KMS-11 (cell line): ENCODE measurements around the gene PICALM.

Experiments
- H2AFZ ChIP-seq: fragments of 200-600 bp; sonication (generic); 2 replicates; pipeline ENCODE4 v1.6.1; 2016; ENCODE audit warnings: antibody characterized with exemption, mixed run types, low read depth
- H3K27ac ChIP-seq: fragments of 200-600 bp; sonication (generic); 2 replicates; pipeline ENCODE4 v1.6.1; 2016; ENCODE audit warnings: mild to moderate bottlenecking, mixed run types
- H3K27me3 ChIP-seq: fragments of 200-600 bp; sonication (generic); 2 replicates; pipeline ENCODE4 v1.6.1; 2017; ENCODE audit warnings: mild to moderate bottlenecking, low read depth, mixed run types, moderate library complexity; ENCODE audit not compliant: insufficient read depth
- H3K36me3 ChIP-seq: fragments of 200-600 bp; sonication (generic); 2 replicates; pipeline ENCODE4 v1.6.1; 2017; ENCODE audit warnings: mild to moderate bottlenecking, mixed run types; ENCODE audit not compliant: insufficient read depth
- H3K4me1 ChIP-seq: fragments of 200-600 bp; sonication (generic); 2 replicates; pipeline ENCODE4 v1.6.1; 2016; ENCODE audit warnings: mild to moderate bottlenecking, low read depth, mixed run types; ENCODE audit not compliant: poor library complexity, severe bottlenecking
- H3K4me2 ChIP-seq: fragments of 200-600 bp; sonication (generic); 2 replicates; pipeline ENCODE4 v1.7.0; 2016; ENCODE audit warnings: mild to moderate bottlenecking, mixed run types
- H3K4me3 ChIP-seq: fragments of 200-600 bp; sonication (generic); IDR thresholded peaks from 2 replicates; pipeline ENCODE4 v1.6.1; 2017; ENCODE audit warnings: low read depth, low read length, mixed read lengths; ENCODE audit not compliant: insufficient read depth
- H3K79me2 ChIP-seq: fragments of 200-600 bp; sonication (generic); 2 replicates; pipeline ENCODE4 v1.6.1; 2016; ENCODE audit warnings: low read depth, mixed run types; ENCODE audit not compliant: insufficient read depth
- H3K9ac ChIP-seq: fragments of 200-600 bp; sonication (generic); 2 replicates; pipeline ENCODE4 v1.6.1; 2016; ENCODE audit warnings: mild to moderate bottlenecking, mixed run types
- H4K20me1 ChIP-seq: fragments of 200-600 bp; sonication (generic); 2 replicates; pipeline ENCODE4 v1.6.1; 2016; ENCODE audit warnings: mild to moderate bottlenecking, mixed run types; ENCODE audit not compliant: insufficient read depth
- CTCF ChIP-seq: fragments of 200-600 bp; sonication (generic); conservative IDR thresholded peaks from 2 replicates; pipeline ENCODE4 v1.6.1; 2017; ENCODE audit warnings: low read depth, mild to moderate bottlenecking, antibody characterized with exemption, low read length, moderate library complexity, mixed read lengths

Gene PICALM

GRCh38 chr11:85951049-85951405 lies 117.9 kb downstream of the PICALM start:
- H2AFZ ChIP-seq = no peak overlapping the region
- no peak overlapping the region for H3K27ac ChIP-seq
- no peak overlapping the region for H3K9ac ChIP-seq
- H3K79me2 ChIP-seq = no peaks in the 10 kb centered on the region
- peaks cover 50% of the 10 kb centered on the region for H3K4me1 ChIP-seq
- no peak for TF ChIP-seq CTCF
- no peak overlapping the region for H3K4me2 ChIP-seq
- no peak overlapping the region for H3K4me3 ChIP-seq
- H4K20me1 ChIP-seq = no peaks in the 10 kb centered on the region
- H3K36me3 ChIP-seq = no peaks in the 10 kb centered on the region
- H3K27me3 ChIP-seq = no peaks in the 10 kb centered on the region

GRCh38 chr11:85950317-85951048 lies 118.4 kb downstream of the PICALM start:
- Histone ChIP-seq H3K4me3 (no peak overlapping the region), H3K36me3 (no peaks in the 10 kb centered on the region), H3K4me1 (peaks cover 55% of the 10 kb centered on the region), H3K4me2 (peak overlapping the region; percentile 37; the same call in 1 of the 2 replicates), H3K79me2 (no peaks in the 10 kb centered on the region), H3K27me3 (no peaks in the 10 kb centered on the region), H3K9ac (no peak overlapping the region), H3K27ac (no peak overlapping the region), H2AFZ (no peak overlapping the region), H4K20me1 (no peaks in the 10 kb centered on the region)
- no peak for TF ChIP-seq CTCF

- H3K79me2 ChIP-seq = no peaks in the 10 kb centered on the region
- H3K9ac ChIP-seq = no peak overlapping the region
- peaks cover 55% of the 10 kb centered on the region for H3K4me1 ChIP-seq
- H3K36me3 ChIP-seq = no peaks in the 10 kb centered on the region
- no peaks in the 10 kb centered on the region for H4K20me1 ChIP-seq
- no peak for TF ChIP-seq CTCF
- no peaks in the 10 kb centered on the region for H3K27me3 ChIP-seq
- H3K4me3 ChIP-seq = no peak overlapping the region
- peak overlapping the region; percentile 60; the same call in 1 of the 2 replicates for H3K27ac ChIP-seq
- H2AFZ ChIP-seq = no peak overlapping the region
- H3K4me2 ChIP-seq = peak overlapping the region; percentile 37; the same call in 1 of the 2 replicates
Measured at GRCh38 chr11:85949798-85950197, 119.1 kb downstream of the PICALM start.

- H3K4me1 ChIP-seq = peaks cover 55% of the 10 kb centered on the region
- no peak overlapping the region for H3K4me3 ChIP-seq
- H3K27me3 ChIP-seq = no peaks in the 10 kb centered on the region
- no peak; the same call in 1 of the 2 replicates for TF ChIP-seq CTCF
- no peaks in the 10 kb centered on the region for H3K79me2 ChIP-seq
- H3K27ac ChIP-seq = peak overlapping the region; percentile 60
- H3K4me2 ChIP-seq = peak overlapping the region; percentile 37
- no peak overlapping the region for H2AFZ ChIP-seq
- no peaks in the 10 kb centered on the region for H3K36me3 ChIP-seq
- no peaks in the 10 kb centered on the region for H4K20me1 ChIP-seq
- H3K9ac ChIP-seq = no peak overlapping the region
Measured at GRCh38 chr11:85948884-85949283, 120.0 kb downstream of the PICALM start.
